M059J (cell line): Measurements from ENCODE around the gene SSBP3. TPM values are rescaled to one million over a fixed set of nuclear protein-coding genes. Genes with fewer than 3 reads are reported as not detected.

Experiments used
- DNase-seq: peaks from one replicate; pipeline ENCODE4 v3.0.0-alpha.2; 2012; ENCODE audit warnings: low read depth
- total RNA-seq: library from RNA; depleted of rRNA; stranded (reverse); fragments of >200 nt; shearing (Covaris generic); gene quantifications from 2 replicates; pipeline ENCODE4 v1.2.3, GENCODE V29; 2014

Gene SSBP3
- total RNA-seq, 1 experiment from 2014 or later = 18.8 TPM

- no peak for DNase-seq
Measured at GRCh38 chr1:54371038-54371941, 34.9 kb downstream of the SSBP3 start.

- DNase-seq = no peak
Measured at GRCh38 chr1:54370287-54370989, 35.8 kb downstream of the SSBP3 start.

GRCh38 chr1:54367613-54368012 lies 38.6 kb downstream of the SSBP3 start:
- DNase-seq = no peak

- DNase-seq = no peak
Measured at GRCh38 chr1:54365847-54366246, 40.3 kb downstream of the SSBP3 start.

- DNase-seq = no peak
Measured at GRCh38 chr1:54365398-54365797, 40.8 kb downstream of the SSBP3 start.

GRCh38 chr1:54364995-54365394 lies 41.2 kb downstream of the SSBP3 start:
- no peak for DNase-seq

GRCh38 chr1:54364582-54364981 lies 41.6 kb downstream of the SSBP3 start:
- no peak for DNase-seq

- no peak for DNase-seq
Measured at GRCh38 chr1:54363925-54364324, 42.3 kb downstream of the SSBP3 start.

- DNase-seq = no peak
Measured at GRCh38 chr1:54362881-54363340, 43.3 kb downstream of the SSBP3 start.

GRCh38 chr1:54361342-54361741 lies 44.9 kb downstream of the SSBP3 start:
- no peak for DNase-seq

GRCh38 chr1:54360165-54361005 lies 45.8 kb downstream of the SSBP3 start:
- no peak for DNase-seq

- DNase-seq = peak; percentile 38
Measured at GRCh38 chr1:54359393-54360162, 46.6 kb downstream of the SSBP3 start.

- DNase-seq = no peak
Measured at GRCh38 chr1:54358503-54359168, 47.6 kb downstream of the SSBP3 start.

GRCh38 chr1:54357967-54358366 lies 48.2 kb downstream of the SSBP3 start:
- no peak for DNase-seq

- DNase-seq = no peak
Measured at GRCh38 chr1:54356680-54357147, 49.5 kb downstream of the SSBP3 start.

- DNase-seq = no peak
Measured at GRCh38 chr1:54355931-54356679, 50.1 kb downstream of the SSBP3 start.

- DNase-seq = no peak
Measured at GRCh38 chr1:54354899-54355298, 51.3 kb downstream of the SSBP3 start.

GRCh38 chr1:54353959-54354358 lies 52.2 kb downstream of the SSBP3 start:
- DNase-seq = no peak

- no peak for DNase-seq
Measured at GRCh38 chr1:54352755-54353154, 53.4 kb downstream of the SSBP3 start.

GRCh38 chr1:54350360-54350759 lies 55.8 kb downstream of the SSBP3 start:
- DNase-seq = no peak
